ENCODE results near the gene PRSS27. TPM values are rescaled to one million over a fixed set of nuclear protein-coding genes. Genes with fewer than 3 reads are reported as not detected.

PRSS27 gene
- total and polyA plus RNA-seq, 2 of the 8 experiments (the other 6 are each of a cell fraction or from before 2014, with no cell fraction given) = 1.3 to 7.5 TPM

GRCh38 chr16:2726923-2727322 is 6.9 kb upstream of the PRSS27 start:
- Histone ChIP-seq H2BK15ac (ENCODE audit: low read length) (no peak overlapping the region), H3K4me1 (replicated peaks in 1 of 4; ENCODE audit: control insufficient read depth in 3 of 4, insufficient read depth in 4 of 4, low read length in 3 of 4) (no peaks in the 10 kb centered on the region), H3K4me2 (ENCODE audit: insufficient read depth in 1 of 2, low read depth in 2 of 2, low read length in 2 of 2) (no peak overlapping the region), H4K8ac (ENCODE audit: extremely low read depth, insufficient read depth, low read length) (no peak overlapping the region; the same call in 1 of the 2 replicates), H3K27ac (ENCODE audit: low read depth, low read length) (no peak overlapping the region), H4K5ac (ENCODE audit: insufficient read length, low read depth, low read length) (no peak overlapping the region), H3K4me3 (ENCODE audit: extremely low read depth in 1 of 4, insufficient read depth in 2 of 4, low read depth in 3 of 4, low read length in 4 of 4) (no peak overlapping the region), H3K79me1 (ENCODE audit: low read depth, low read length) (no peaks in the 10 kb centered on the region), H3K23me2 (ENCODE audit: low read depth, low read length) (no peaks in the 10 kb centered on the region), H3K27me3 (replicated peaks in 1 of 4; ENCODE audit: control insufficient read depth in 3 of 4, extremely low read depth in 1 of 4, insufficient read depth in 3 of 4, low read length in 3 of 4) (no peaks in the 10 kb centered on the region; a peak in 1 of 7 replicates), H2BK120ac (replicated peaks; ENCODE audit: low read depth, low read length) (no peak overlapping the region), H4K20me1 (replicated peaks in 1 of 2; ENCODE audit: control insufficient read depth in 1 of 2, insufficient read depth in 2 of 2, low read length in 2 of 2) (peaks cover 0 to 1% of the 10 kb centered on the region in 2 experiments), H2BK20ac (ENCODE audit: low read length) (no peak overlapping the region), H3K4ac (replicated peaks; ENCODE audit: insufficient read length, low read depth, low read length) (no peak overlapping the region), H3K23ac (ENCODE audit: insufficient read length) (no peak overlapping the region), H2AFZ (ENCODE audit: low read length) (no peak overlapping the region), H3K14ac (ENCODE audit: insufficient read length) (no peak overlapping the region), H3K18ac (ENCODE audit: extremely low read depth, low read length) (no peak overlapping the region), H2BK5ac (ENCODE audit: low read depth, low read length) (no peak overlapping the region), H3K56ac (replicated peaks; ENCODE audit: insufficient read length, low read depth, low read length) (no peak overlapping the region), H3K9ac (replicated peaks in 1 of 4; ENCODE audit: extremely low read depth in 1 of 4, low read depth in 3 of 4, low read length in 3 of 4) (no peak overlapping the region), H4K91ac (replicated peaks; ENCODE audit: insufficient read length, low read length) (no peak overlapping the region), H3K9me3 (ENCODE audit: insufficient read depth in 2 of 2, low read depth in 1 of 2, low read length in 1 of 2) (no peaks in the 10 kb centered on the region), H2BK12ac (ENCODE audit: low read depth, low read length) (no peak overlapping the region), H3K79me2 (ENCODE audit: control insufficient read depth in 1 of 2, insufficient read depth in 2 of 2, low read length in 2 of 2) (no peaks in the 10 kb centered on the region), H3K36me3 (ENCODE audit: control insufficient read depth in 2 of 4, insufficient read depth in 4 of 4, low read length in 3 of 4) (no peaks in the 10 kb centered on the region), H2AK5ac (ENCODE audit: low read depth, low read length) (no peak overlapping the region)
- no peak for TF ChIP-seq CEBPB (IDR thresholded peaks at IDR 0.05; ENCODE audit: low read depth, low read length)
- no peak for TF ChIP-seq BACH1 (IDR thresholded peaks at IDR 0.05; ENCODE audit: low read length)
- no peak for TF ChIP-seq SIN3A (conservative IDR thresholded peaks at IDR 0.05 in 1 of 2, IDR thresholded peaks at IDR 0.05 in 1 of 2; ENCODE audit: low read depth in 1 of 2, low read length in 2 of 2)
- no peak for TF ChIP-seq NRF1 (IDR thresholded peaks at IDR 0.05; ENCODE audit: low read depth, low read length)
- no peak for TF ChIP-seq TEAD4 (IDR thresholded peaks at IDR 0.05; ENCODE audit: low read depth, low read length)
- no peak for TF ChIP-seq KDM5A (IDR thresholded peaks at IDR 0.05; ENCODE audit: low read length)
- TF ChIP-seq RNF2 (IDR thresholded peaks at IDR 0.05; ENCODE audit: borderline replicate concordance, low read depth, low read length, missing control alignments, poor library complexity, severe bottlenecking) = no peak
- DNase-seq (ENCODE audit: low read depth in 1 of 2, low spot score in 2 of 2) = no peak
- FAIRE-seq = no peak
- ChIA-PET CTCF (ENCODE audit: partially characterized antibody) (interaction anchor here (0.6 to 1.6 kb wide), 2 partner anchors 141 to 909 kb away, joined by 3 read pairs; no protein-coding TSS in a partner anchor), POLR2A (ENCODE audit: partially characterized antibody) (interaction anchor here (1.6 to 2.5 kb wide), 2 partner anchors 20 to 30 kb away, joined by 4 to 9 read pairs; no protein-coding TSS in a partner anchor)
- WGBS, 2 experiments (ENCODE audit: extremely low coverage in 1 of 2, insufficient coverage in 1 of 2, insufficient read length in 1 of 2, insufficient replicate concordance in 2 of 2, low coverage in 1 of 2, low lambda C conversion rate in 2 of 2, missing lambda C conversion rate in 1 of 2) = 88% methylated on average over 5 of the region's 5 CpGs; no CpG with 5 or more reads in 1 of the 2 experiments
